Stimulated activated naive CD4-positive, alpha-beta T cell treated with Interleukin-2 at 50 U/mL for 16 hours (primary cell): ENCODE results near the gene KCNH8.
A peak's percentile ranks its signal among the peaks of the same experiment; 100 is the strongest.
"Not testable (repeated sequence)": the region's sequence is repeated elsewhere in the genome, so short reads cannot be mapped to it uniquely, and the experiment has no call there.

Experiments used
- DNase-seq: peaks from one replicate; lab custom pipeline; 2025; lab: John Stamatoyannopoulos, UW

KCNH8 gene

GRCh38 chr3:19147905-19148767 is at the start of gene KCNH8:
Gene KCNH8 (plus strand): TSS chr3:19148510. CDS start chr3:19148720, 210 bp downstream.
- peak; percentile 4 for DNase-seq

- DNase-seq = not testable (repeated sequence)
Measured at GRCh38 chr3:19102654-19103290, 45.5 kb upstream of the KCNH8 start.

GRCh38 chr3:19103510-19103909 is 44.8 kb upstream of the KCNH8 start:
- no peak for DNase-seq

GRCh38 chr3:19104459-19104858 is 43.9 kb upstream of the KCNH8 start:
- no peak for DNase-seq

GRCh38 chr3:19105826-19106225 is 42.5 kb upstream of the KCNH8 start:
- no peak for DNase-seq

GRCh38 chr3:19106307-19106706 is 42.0 kb upstream of the KCNH8 start:
- DNase-seq = no peak

- no peak for DNase-seq
Measured at GRCh38 chr3:19107719-19108118, 40.6 kb upstream of the KCNH8 start.

- DNase-seq = no peak
Measured at GRCh38 chr3:19110335-19110895, 37.9 kb upstream of the KCNH8 start.

- DNase-seq = no peak
Measured at GRCh38 chr3:19114461-19114860, 33.8 kb upstream of the KCNH8 start.

GRCh38 chr3:19116239-19116638 is 32.1 kb upstream of the KCNH8 start:
- no peak for DNase-seq

GRCh38 chr3:19124752-19125151 is 23.6 kb upstream of the KCNH8 start:
- DNase-seq = no peak

GRCh38 chr3:19139863-19140262 is 8.4 kb upstream of the KCNH8 start:
- DNase-seq = no peak

GRCh38 chr3:19146685-19147650 is 1.3 kb upstream of the KCNH8 start:
- peak; percentile 52 for DNase-seq

- no peak for DNase-seq
Measured at GRCh38 chr3:19148768-19149091, 420 bp downstream of the KCNH8 start.

- peak; percentile 7 for DNase-seq
Measured at GRCh38 chr3:19149368-19149767, 1.1 kb downstream of the KCNH8 start.

GRCh38 chr3:19151171-19151570 is 2.9 kb downstream of the KCNH8 start:
- DNase-seq = no peak

- DNase-seq = no peak
Measured at GRCh38 chr3:19154693-19155250, 6.5 kb downstream of the KCNH8 start.

GRCh38 chr3:19155375-19155774 is 7.1 kb downstream of the KCNH8 start:
- DNase-seq = no peak

GRCh38 chr3:19159966-19160635 is 11.8 kb downstream of the KCNH8 start:
- no peak for DNase-seq

GRCh38 chr3:19165654-19166053 is 17.3 kb downstream of the KCNH8 start:
- no peak for DNase-seq

GRCh38 chr3:19171794-19172193 is 23.5 kb downstream of the KCNH8 start:
- no peak for DNase-seq
